ES-I3 (cell line): ENCODE data around the gene USP25.

Experiments
- H3K36me3 ChIP-seq: 2 replicates; pipeline ENCODE4 v1.6.1; 2013; ENCODE audit warnings: mild to moderate bottlenecking, low read length, control low read depth, moderate library complexity; ENCODE audit not compliant: insufficient read depth
- H3K4me1 ChIP-seq: 2 replicates; pipeline ENCODE4 v1.6.1; 2013; ENCODE audit warnings: mild to moderate bottlenecking, control low read depth, low read length; ENCODE audit not compliant: insufficient read depth
- H3K9ac ChIP-seq: 2 replicates; pipeline ENCODE4 v1.6.1; 2013; ENCODE audit warnings: low read depth, mild to moderate bottlenecking, low read length, moderate library complexity
- H3K9me3 ChIP-seq: 2 replicates; pipeline ENCODE4 v1.6.1; 2013; ENCODE audit warnings: mild to moderate bottlenecking, low read length, moderate library complexity; ENCODE audit not compliant: control insufficient read depth, insufficient read depth

Gene USP25

DNA sequence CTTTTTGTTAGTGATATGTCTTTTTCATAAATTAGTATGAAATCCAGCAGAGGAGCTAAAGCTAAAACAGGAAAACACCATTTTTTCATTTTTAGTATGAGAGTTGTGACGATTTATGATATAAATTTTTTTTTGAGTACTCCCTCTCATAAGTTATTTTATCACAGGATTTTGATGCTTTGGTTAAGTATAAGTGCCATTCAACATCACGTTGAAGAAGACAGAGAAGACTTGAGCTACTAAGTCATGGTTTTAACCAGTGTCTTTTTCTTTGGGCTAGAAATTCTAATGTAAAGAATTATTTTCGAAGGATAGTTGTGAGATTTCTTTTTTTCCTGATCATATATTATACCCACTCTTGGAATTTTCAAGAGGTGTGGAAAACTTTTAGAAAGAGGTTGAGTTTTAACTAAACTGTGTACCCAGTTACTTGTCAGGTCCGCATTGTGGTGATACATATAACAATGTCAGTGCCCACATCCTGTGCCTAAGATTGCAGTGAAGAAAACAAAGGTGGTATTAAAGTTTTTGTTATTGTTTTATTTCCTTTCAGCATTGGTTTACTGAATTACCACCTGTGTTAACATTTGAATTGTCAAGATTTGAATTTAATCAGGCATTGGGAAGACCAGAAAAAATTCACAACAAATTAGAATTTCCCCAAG lies 93.8 kb downstream of the USP25 start:
- Histone ChIP-seq H3K9ac (no peak overlapping the region), H3K4me1 (no peaks in the 10 kb centered on the region), H3K9me3 (no peaks in the 10 kb centered on the region), H3K36me3 (no peaks in the 10 kb centered on the region; the same call in 1 of the 2 replicates)

DNA sequence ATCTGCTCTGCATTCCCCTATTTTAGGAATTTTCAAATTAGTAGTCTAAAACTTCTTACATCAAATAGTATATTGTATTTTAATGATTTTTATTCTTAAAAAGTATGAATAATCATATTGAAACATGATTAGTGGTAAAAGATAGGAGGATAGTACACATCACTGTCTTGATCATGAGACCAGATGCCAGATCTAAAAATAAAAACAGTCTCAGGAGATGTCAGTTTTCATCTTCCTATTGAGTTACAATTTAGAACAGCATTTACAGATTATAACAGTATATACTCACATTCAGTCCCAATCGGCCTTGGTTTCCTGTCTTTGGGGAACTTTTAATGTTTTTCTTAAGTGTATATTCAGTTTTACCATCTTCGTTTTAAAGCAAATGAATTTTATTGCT lies 95.9 kb downstream of the USP25 start:
- no peaks in the 10 kb centered on the region for H3K4me1 ChIP-seq
- no peak overlapping the region for H3K9ac ChIP-seq
- H3K36me3 ChIP-seq = no peaks in the 10 kb centered on the region; the same call in 1 of the 2 replicates
- no peaks in the 10 kb centered on the region for H3K9me3 ChIP-seq

DNA sequence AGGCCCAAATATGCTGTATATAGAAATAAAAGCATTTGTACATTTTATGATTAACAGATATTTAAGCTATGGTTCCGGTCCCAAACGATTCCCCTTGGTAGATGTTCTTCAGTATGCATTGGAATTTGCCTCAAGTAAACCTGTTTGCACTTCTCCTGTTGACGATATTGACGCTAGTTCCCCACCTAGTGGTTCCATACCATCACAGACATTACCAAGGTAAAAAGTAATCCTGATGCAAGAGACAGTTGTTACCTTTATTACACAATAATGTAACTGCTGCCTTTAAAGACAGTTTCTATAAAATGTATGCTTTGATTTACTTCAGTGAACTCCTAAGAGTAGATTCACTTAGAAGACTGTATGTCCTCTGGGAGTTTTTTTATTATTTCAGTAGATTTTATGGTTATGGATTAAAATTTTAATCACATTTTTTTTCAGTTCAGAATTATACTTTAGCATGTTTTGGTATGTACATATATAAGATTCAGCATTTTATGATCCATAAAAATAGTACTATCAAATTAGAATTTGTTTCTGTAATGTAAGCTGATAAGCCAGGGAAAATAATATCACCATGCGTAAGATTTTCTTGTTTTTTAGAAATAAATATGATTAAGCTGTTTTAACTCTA lies 96.5 kb downstream of the USP25 start:
- H3K4me1 ChIP-seq = no peaks in the 10 kb centered on the region
- H3K9ac ChIP-seq = no peak overlapping the region
- no peaks in the 10 kb centered on the region; the same call in 1 of the 2 replicates for H3K36me3 ChIP-seq
- H3K9me3 ChIP-seq = no peaks in the 10 kb centered on the region

DNA sequence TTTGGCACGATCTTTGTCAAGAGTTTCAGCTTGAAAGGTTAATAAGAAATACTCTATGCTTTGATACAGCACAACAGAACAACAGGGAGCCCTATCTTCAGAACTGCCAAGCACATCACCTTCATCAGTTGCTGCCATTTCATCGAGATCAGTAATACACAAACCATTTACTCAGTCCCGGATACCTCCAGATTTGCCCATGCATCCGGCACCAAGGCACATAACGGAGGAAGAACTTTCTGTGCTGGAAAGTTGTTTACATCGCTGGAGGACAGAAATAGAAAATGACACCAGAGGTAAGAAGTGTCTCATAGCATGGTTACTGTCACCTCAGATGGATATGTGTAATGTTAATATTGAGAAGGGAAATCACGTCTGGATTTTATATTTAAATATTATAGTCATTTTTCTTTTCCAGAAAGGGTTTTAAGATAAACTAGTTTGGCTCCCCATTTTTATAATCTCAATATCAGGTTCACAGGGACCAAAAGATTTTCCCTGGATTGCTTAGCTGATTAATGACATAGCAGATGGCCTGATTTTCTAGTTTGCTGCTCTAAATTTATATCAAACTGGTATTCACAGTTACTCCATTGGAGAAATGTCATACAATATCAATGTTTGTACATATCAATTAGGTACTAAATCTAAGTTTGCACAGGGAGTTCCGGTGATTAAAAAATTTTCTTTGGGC lies 97.3 kb downstream of the USP25 start:
- no peaks in the 10 kb centered on the region; the same call in 1 of the 2 replicates for H3K36me3 ChIP-seq
- H3K9me3 ChIP-seq = no peaks in the 10 kb centered on the region
- no peak overlapping the region for H3K9ac ChIP-seq
- no peaks in the 10 kb centered on the region for H3K4me1 ChIP-seq

DNA sequence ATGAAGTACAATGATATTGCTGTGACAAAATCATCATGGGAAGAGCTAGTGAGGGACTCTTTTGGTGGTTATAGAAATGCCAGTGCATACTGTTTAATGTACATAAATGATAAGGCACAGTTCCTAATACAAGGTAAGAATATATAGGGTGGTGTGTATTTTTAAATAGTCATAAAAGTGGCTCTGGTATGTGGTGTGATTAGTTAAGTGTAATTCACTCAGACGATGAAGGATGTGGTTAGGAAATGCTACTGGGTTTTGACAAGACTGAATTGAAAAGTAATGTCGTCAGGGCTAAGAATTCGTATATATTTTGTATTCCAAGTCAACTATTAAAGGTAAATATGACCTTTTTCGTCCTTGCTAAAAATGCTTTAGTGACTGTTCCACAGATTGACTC lies 101.7 kb downstream of the USP25 start:
- H3K36me3 ChIP-seq = no peaks in the 10 kb centered on the region; the same call in 1 of the 2 replicates
- H3K4me1 ChIP-seq = no peaks in the 10 kb centered on the region
- H3K9me3 ChIP-seq = no peaks in the 10 kb centered on the region
- H3K9ac ChIP-seq = no peak overlapping the region

DNA sequence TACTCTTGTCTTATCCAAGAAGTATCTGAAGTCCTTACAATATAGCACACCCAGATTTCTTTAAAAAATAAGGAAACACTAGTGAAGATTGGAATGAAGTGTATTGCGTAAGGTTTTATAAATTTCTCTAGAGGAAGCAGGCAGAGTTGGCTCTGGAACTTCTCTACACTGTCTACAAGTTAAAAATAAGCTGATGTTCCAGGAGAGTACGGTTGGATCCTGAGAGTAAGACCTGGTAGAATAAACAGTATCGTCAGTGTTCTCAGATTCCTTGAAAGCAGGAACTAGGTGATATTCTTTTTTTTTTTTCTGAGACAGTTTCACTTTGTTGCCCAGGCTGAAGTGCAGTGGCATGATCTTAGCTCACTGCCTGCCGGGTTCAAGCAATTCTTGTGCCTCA lies 107.9 kb downstream of the USP25 start:
- H3K9me3 ChIP-seq = no peaks in the 10 kb centered on the region
- H3K36me3 ChIP-seq = no peaks in the 10 kb centered on the region
- no peak overlapping the region for H3K9ac ChIP-seq
- H3K4me1 ChIP-seq = no peaks in the 10 kb centered on the region

GRCh38 chr21:15839026-15839425 lies 109.2 kb downstream of the USP25 start:
- Histone ChIP-seq H3K36me3 (no peaks in the 10 kb centered on the region), H3K9me3 (no peaks in the 10 kb centered on the region), H3K9ac (no peak overlapping the region)

DNA sequence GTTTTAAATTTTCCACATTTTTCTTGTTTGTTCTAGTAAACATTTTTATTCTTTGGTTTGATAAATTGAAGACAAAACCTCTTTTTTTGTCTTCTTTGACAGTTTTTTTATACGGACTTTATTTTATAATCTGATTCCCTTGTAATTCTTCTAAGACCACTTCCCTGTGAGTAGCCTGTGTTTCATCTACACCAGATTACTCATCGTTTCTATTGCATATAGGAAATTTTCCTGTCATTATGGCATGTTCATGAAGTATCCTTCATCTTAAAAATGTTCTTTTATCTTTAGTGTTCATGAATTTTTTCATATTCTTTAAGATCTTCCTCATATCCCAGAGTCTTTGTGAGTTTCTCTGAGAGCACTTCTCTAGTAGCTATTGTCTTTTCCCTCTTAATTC lies 109.8 kb downstream of the USP25 start:
- Histone ChIP-seq H3K36me3 (no peaks in the 10 kb centered on the region), H3K9me3 (no peaks in the 10 kb centered on the region), H3K4me1 (no peaks in the 10 kb centered on the region), H3K9ac (no peak overlapping the region)

More at GRCh38 chr21:15839026-15839425, 109.2 kb downstream of the USP25 start:
- H3K4me1 ChIP-seq = no peaks in the 10 kb centered on the region

DNA sequence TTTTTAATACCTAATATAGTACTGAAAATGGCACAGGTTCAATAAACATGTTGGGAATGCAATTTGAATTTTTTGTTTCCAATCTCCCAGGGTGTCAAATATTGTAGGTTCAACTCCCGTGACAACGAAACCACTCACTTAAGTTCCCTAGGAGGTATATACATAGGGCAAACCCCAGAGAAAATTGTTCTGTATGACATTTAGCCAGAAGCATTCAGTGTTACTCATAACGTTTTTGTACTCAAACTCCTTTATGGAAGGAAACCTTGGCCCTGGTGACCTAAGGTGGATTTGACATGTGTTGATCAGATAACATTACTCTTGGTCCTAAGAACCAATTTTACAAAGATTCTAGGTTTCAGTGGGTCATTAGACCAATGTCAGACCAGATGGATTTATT lies 110.6 kb downstream of the USP25 start:
- H3K9me3 ChIP-seq = no peaks in the 10 kb centered on the region
- no peaks in the 10 kb centered on the region for H3K4me1 ChIP-seq
- no peaks in the 10 kb centered on the region for H3K36me3 ChIP-seq

GRCh38 chr21:15841856-15842564 lies 112.2 kb downstream of the USP25 start:
- Histone ChIP-seq H3K4me1 (no peaks in the 10 kb centered on the region), H3K9ac (no peak overlapping the region), H3K36me3 (no peaks in the 10 kb centered on the region)

More for the DNA sequence above, 110.6 kb downstream of the USP25 start:
- no peak overlapping the region for H3K9ac ChIP-seq

GRCh38 chr21:15842565-15842880 lies 112.7 kb downstream of the USP25 start:
- no peaks in the 10 kb centered on the region for H3K36me3 ChIP-seq

More at GRCh38 chr21:15841856-15842564, 112.2 kb downstream of the USP25 start:
- H3K9me3 ChIP-seq = no peaks in the 10 kb centered on the region

DNA sequence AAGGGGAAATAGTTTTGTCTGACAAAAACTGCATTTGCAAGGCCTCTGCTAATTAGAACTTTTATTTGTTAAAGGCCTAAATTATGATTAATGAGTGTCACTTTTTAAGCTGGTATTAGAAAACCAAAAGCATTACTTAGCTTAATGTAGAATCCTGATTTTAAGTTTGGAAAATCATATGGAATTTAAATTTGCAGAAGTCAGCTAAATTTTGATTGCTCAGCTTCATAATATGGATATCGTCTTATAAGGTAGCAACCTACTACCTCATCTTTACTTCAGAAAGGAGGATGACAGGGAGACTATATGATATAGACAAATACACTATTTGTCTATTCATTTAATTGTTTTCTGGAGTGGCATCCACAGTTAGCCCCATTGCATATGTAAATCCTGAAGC lies 114.0 kb downstream of the USP25 start:
- Histone ChIP-seq H3K9me3 (no peaks in the 10 kb centered on the region), H3K9ac (no peak overlapping the region), H3K36me3 (no peaks in the 10 kb centered on the region), H3K4me1 (no peaks in the 10 kb centered on the region)

More at GRCh38 chr21:15842565-15842880, 112.7 kb downstream of the USP25 start:
- Histone ChIP-seq H3K9me3 (no peaks in the 10 kb centered on the region), H3K9ac (no peak overlapping the region), H3K4me1 (no peaks in the 10 kb centered on the region)

DNA sequence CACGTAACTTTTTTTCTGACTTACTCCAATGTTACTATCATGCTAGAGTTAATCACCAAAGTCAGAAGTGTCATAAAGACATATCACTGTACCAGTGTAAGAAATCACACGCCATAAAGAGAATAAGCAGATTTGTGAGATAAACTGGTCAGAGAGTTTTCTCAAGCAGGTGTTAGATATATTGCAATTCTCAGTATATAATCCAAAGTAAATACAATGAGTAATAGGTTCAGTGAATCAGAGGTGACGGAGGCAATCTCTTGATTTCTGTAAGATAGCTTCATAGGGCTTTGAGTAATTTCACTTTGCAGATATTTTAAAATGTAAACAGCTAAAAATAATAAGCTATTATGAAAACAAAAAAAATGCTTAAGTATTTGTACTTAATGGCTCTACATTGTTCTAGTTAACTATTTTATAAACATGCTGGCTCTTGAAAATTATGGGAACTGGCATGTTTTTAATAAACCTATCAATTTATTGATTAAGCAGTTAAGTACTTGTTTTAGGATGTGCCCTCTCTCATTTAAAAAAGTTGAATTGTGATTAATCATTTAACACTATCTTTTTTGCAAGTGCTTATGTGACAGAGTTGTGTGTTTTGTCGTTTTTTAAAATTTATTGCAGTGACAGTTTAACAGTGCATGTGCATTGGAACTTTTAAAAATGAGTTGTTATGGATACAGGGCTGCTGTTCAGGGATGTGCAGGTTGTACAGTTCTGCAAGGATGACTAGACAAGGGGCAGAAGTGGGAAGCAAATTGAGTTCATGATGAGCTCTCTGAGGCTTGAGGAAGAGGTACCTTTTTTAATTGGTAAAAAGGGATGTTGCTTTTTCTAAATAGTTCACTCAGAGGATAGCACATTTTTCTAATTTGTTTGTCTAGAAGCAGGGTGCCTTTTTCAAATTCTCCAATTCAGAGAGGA lies 119.1 kb downstream of the USP25 start:
- Histone ChIP-seq H3K36me3 (peaks cover 4% of the 10 kb centered on the region; the same call in 1 of the 2 replicates), H3K9ac (no peak overlapping the region), H3K9me3 (no peaks in the 10 kb centered on the region), H3K4me1 (no peaks in the 10 kb centered on the region)
